Measurements from ENCODE around the gene GUK1. TPM values are rescaled to one million over a fixed set of nuclear protein-coding genes. Genes with fewer than 3 reads are reported as not detected.

Gene GUK1
- total RNA-seq, 4 donors from 2014 or later = 234 to 504 (median 299) TPM

- Histone ChIP-seq H3K27me3 (no peaks in the 10 kb centered on the region), H3K9me3 (peaks cover 0 to 15% (median 0%) of the 10 kb centered on the region in 3 donors), H3K36me3 (peaks cover 0 to 53% of the 10 kb centered on the region in 2 donors), H3K4me3 (no peak overlapping the region), H3K4me1 (peaks cover 0 to 79% (median 44%) of the 10 kb centered on the region in 3 donors), H3K27ac (no peak overlapping the region)
- no peak for ATAC-seq
- WGBS, 2 donors (ENCODE audit: low coverage in 1 of 2) = 96 to 98% methylated on average over 6 to 7 of the region's 20 CpGs
- TF ChIP-seq POLR2AphosphoS5 (IDR thresholded peaks at IDR 0.05) (no peak), CTCF (IDR thresholded peaks at IDR 0.05) (no peak), EP300 (IDR thresholded peaks at IDR 0.05) (no peak), POLR2A (IDR thresholded peaks at IDR 0.05) (no peak)
These were observed 46.8 kb upstream of the GUK1 start for GRCh38 chr1:228093050-228093906.

- ATAC-seq = no peak
- H3K27me3 ChIP-seq = no peaks in the 10 kb centered on the region
- TF ChIP-seq POLR2A (IDR thresholded peaks at IDR 0.05) (no peak), CTCF (IDR thresholded peaks at IDR 0.05) (no peak), EP300 (IDR thresholded peaks at IDR 0.05) (no peak), POLR2AphosphoS5 (IDR thresholded peaks at IDR 0.05) (no peak)
- no peak overlapping the region for H3K27ac ChIP-seq
- peaks cover 0 to 58% of the 10 kb centered on the region in 2 donors for H3K36me3 ChIP-seq
- peaks cover 0 to 66% (median 31%) of the 10 kb centered on the region in 3 donors for H3K4me1 ChIP-seq
- no peak overlapping the region for H3K4me3 ChIP-seq
- WGBS, 2 donors (ENCODE audit: low coverage in 1 of 2) = 82 to 95% methylated on average over 10 to 11 of the region's 13 CpGs
- H3K9me3 ChIP-seq = peaks cover 0 to 15% (median 0%) of the 10 kb centered on the region in 3 donors
These were observed 45.6 kb upstream of the GUK1 start for GRCh38 chr1:228094432-228095016.

- Histone ChIP-seq H3K9me3 (peaks cover 0 to 15% (median 0%) of the 10 kb centered on the region in 3 donors), H3K27ac (no peak overlapping the region), H3K4me1 (peaks cover 0 to 60% (median 25%) of the 10 kb centered on the region in 3 donors), H3K27me3 (no peaks in the 10 kb centered on the region), H3K4me3 (no peak overlapping the region), H3K36me3 (peaks cover 0 to 64% of the 10 kb centered on the region in 2 donors)
- no peak for ATAC-seq
- no peak for TF ChIP-seq EP300 (IDR thresholded peaks at IDR 0.05)
- TF ChIP-seq CTCF (IDR thresholded peaks at IDR 0.05) = no peak
- no peak for TF ChIP-seq POLR2A (IDR thresholded peaks at IDR 0.05)
- TF ChIP-seq POLR2AphosphoS5 (IDR thresholded peaks at IDR 0.05) = no peak
- 100% methylated on average over 3 of the region's 4 CpGs; no CpG with 5 or more reads in 1 of the 2 donors for WGBS, 2 donors (ENCODE audit: low coverage in 1 of 2)
These were observed 44.9 kb upstream of the GUK1 start for GRCh38 chr1:228095161-228095560.

- H3K27ac ChIP-seq = no peak overlapping the region
- ATAC-seq = no peak
- H3K9me3 ChIP-seq = peaks cover 0 to 15% (median 0%) of the 10 kb centered on the region in 3 donors
- WGBS, 2 donors (ENCODE audit: low coverage in 1 of 2) = 100% methylated on average over 2 to 4 of the region's 8 CpGs
- no peak overlapping the region for H3K4me3 ChIP-seq
- TF ChIP-seq CTCF (IDR thresholded peaks at IDR 0.05) (no peak), POLR2AphosphoS5 (IDR thresholded peaks at IDR 0.05) (no peak), POLR2A (IDR thresholded peaks at IDR 0.05) (no peak), EP300 (IDR thresholded peaks at IDR 0.05) (no peak)
- H3K4me1 ChIP-seq = peaks cover 0 to 56% (median 17%) of the 10 kb centered on the region in 3 donors
- H3K27me3 ChIP-seq = no peaks in the 10 kb centered on the region
- peaks cover 0 to 72% of the 10 kb centered on the region in 2 donors for H3K36me3 ChIP-seq
These were observed 44.1 kb upstream of the GUK1 start for GRCh38 chr1:228095938-228096337.

All from gastroesophageal sphincter (tissue), 4 donors.